Esophagus muscularis mucosa (tissue), 4 donors: ENCODE data around the gene CYP11A1.

ENCODE experiments used
- CTCF ChIP-seq, 3 experiments: fragments of 200-600 bp in 2 of 3; fragments of 450-650 bp in 1 of 3; sonication (generic) in 2 of 3; IDR thresholded peaks; one replicate each; pipeline ENCODE4 v1.5.1; 2017 to 2019; ENCODE audit warnings: antibody characterized with exemption in 3 of 3, mild to moderate bottlenecking in 2 of 3, moderate library complexity in 1 of 3
- EP300 ChIP-seq: sonication (generic); formaldehyde crosslinking; IDR thresholded peaks from one replicate; pipeline ENCODE4 v1.6.1; 2017; ENCODE audit warnings: antibody characterized with exemption
- POLR2A ChIP-seq: fragments of 450-650 bp; IDR thresholded peaks from one replicate; pipeline ENCODE4 v1.6.1; 2017; ENCODE audit warnings: antibody characterized with exemption, moderate library complexity, mild to moderate bottlenecking, low read depth
- POLR2AphosphoS5 ChIP-seq, 2 donors: sonication (generic); formaldehyde crosslinking; IDR thresholded peaks; one replicate each; pipeline ENCODE4 v1.6.1; 2017; ENCODE audit warnings: antibody characterized with exemption in 2 of 2

GRCh38 chr15:74313889-74314288 is 53.6 kb downstream of the CYP11A1 start:
- TF ChIP-seq CTCF (IDR thresholded peaks at IDR 0.05) (no peak), POLR2A (no peak), EP300 (no peak), POLR2AphosphoS5 (IDR thresholded peaks at IDR 0.05) (no peak)
